Caco-2 (cell line): Measurements from ENCODE around the gene SPTLC1. TPM values are rescaled to one million over a fixed set of nuclear protein-coding genes. Genes with fewer than 3 reads are reported as not detected.
"Not testable (repeated sequence)": the region's sequence is repeated elsewhere in the genome, so short reads cannot be mapped to it uniquely, and the experiment has no call there.

Experiments
- BruUV-seq: library from RNA; stranded (reverse); fragments of 400-500 nt; replicated peaks from 2 replicates; lab custom pipeline; 2021; lab: Mats Ljungman, UMichigan
- CTCF ChIA-PET: fragments of 300-600 bp; sonication (Branson Sonifier 250); formaldehyde crosslinking; loops from one replicate; lab custom pipeline; 2022; ENCODE audit warnings: antibody characterized with exemption; lab: Charles Lee
- POLR2A ChIA-PET: fragments of 300-600 bp; sonication (Branson Sonifier 250); formaldehyde crosslinking; loops from one replicate; lab custom pipeline; 2022; ENCODE audit warnings: antibody characterized with exemption; lab: Charles Lee
- DNase-seq, 2 experiments: peaks; one replicate each; pipeline versions ENCODE4 v3.0.0 to v3.0.0-alpha.2; 2020 to 2022
- H3K27me3 ChIP-seq: replicated peaks from 2 replicates; pipeline ENCODE4 v1.6.0; 2011; ENCODE audit warnings: low read length; ENCODE audit not compliant: control insufficient read depth, insufficient read depth
- H3K36me3 ChIP-seq: 2 replicates; pipeline ENCODE4 v1.5.1; 2011; ENCODE audit warnings: low read length; ENCODE audit not compliant: control insufficient read depth, insufficient read depth
- H3K4me1 ChIP-seq: fragments of 250-450 bp; sonication (Bioruptor Pico); 2 replicates; pipeline ENCODE4 v1.5.1; 2020; ENCODE audit warnings: mild to moderate bottlenecking
- H3K4me3 ChIP-seq: 2 replicates; pipeline ENCODE4 v1.5.1; 2011; ENCODE audit warnings: low read depth, mild to moderate bottlenecking, control low read depth, low read length
- H3K9me3 ChIP-seq: fragments of 250-450 bp; sonication (Bioruptor Pico); 2 replicates; pipeline ENCODE4 v1.5.1; 2020; ENCODE audit warnings: mild to moderate bottlenecking, moderate library complexity
- H3K27ac Mint-ChIP-seq: one replicate; pipeline ENCODE4 v1.8.0; 2022; ENCODE audit warnings: mixed read lengths; ENCODE audit not compliant: unreplicated experiment
- H3K27me3 Mint-ChIP-seq: one replicate; pipeline ENCODE4 v1.8.0; 2022; ENCODE audit warnings: mixed read lengths; ENCODE audit not compliant: insufficient read depth, unreplicated experiment
- H3K36me3 Mint-ChIP-seq: one replicate; pipeline ENCODE4 v1.8.0; 2022; ENCODE audit warnings: mild to moderate bottlenecking, mixed read lengths; ENCODE audit not compliant: insufficient read depth, unreplicated experiment
- H3K4me1 Mint-ChIP-seq: one replicate; pipeline ENCODE4 v1.8.0; 2022; ENCODE audit warnings: low read depth, mixed read lengths; ENCODE audit not compliant: unreplicated experiment
- H3K4me3 Mint-ChIP-seq: one replicate; pipeline ENCODE4 v1.8.0; 2022; ENCODE audit warnings: mild to moderate bottlenecking, moderate library complexity, mixed read lengths; ENCODE audit not compliant: unreplicated experiment
- H3K9me3 Mint-ChIP-seq: one replicate; pipeline ENCODE4 v1.8.0; 2022; ENCODE audit warnings: mixed read lengths; ENCODE audit not compliant: unreplicated experiment
- intact Hi-C: fragments of 100-400 bp; cut with micrococcal nuclease; formaldehyde crosslinking; loops from one replicate; pipeline ENCODE4 v1.10.0; 2022; ENCODE audit not compliant: unreplicated experiment
- total RNA-seq: library from RNA; stranded (reverse); gene quantifications from 2 replicates; pipeline ENCODE4 v1.2.3, GENCODE V29; 2022
- TF ChIP-seq, protein P1 (sequence below), 2 experiments: fragments of 200-600 bp in 1 of 2; IDR thresholded peaks; 1 replicate in 1 of 2; 2 replicates in 1 of 2; pipeline versions ENCODE4 v1.5.1 to v1.8.0; 2011 to 2022; ENCODE audit warnings: antibody characterized with exemption in 1 of 2, control low read depth in 1 of 2, inconsistent platforms in 1 of 2, low read depth in 1 of 2, low read length in 1 of 2, mild to moderate bottlenecking in 1 of 2, moderate library complexity in 1 of 2; ENCODE audit not compliant: insufficient read depth in 1 of 2, severe bottlenecking in 1 of 2, unreplicated experiment in 1 of 2

The SPTLC1 gene
- total RNA-seq, 1 experiment from 2014 or later = 43.6 TPM

DNA sequence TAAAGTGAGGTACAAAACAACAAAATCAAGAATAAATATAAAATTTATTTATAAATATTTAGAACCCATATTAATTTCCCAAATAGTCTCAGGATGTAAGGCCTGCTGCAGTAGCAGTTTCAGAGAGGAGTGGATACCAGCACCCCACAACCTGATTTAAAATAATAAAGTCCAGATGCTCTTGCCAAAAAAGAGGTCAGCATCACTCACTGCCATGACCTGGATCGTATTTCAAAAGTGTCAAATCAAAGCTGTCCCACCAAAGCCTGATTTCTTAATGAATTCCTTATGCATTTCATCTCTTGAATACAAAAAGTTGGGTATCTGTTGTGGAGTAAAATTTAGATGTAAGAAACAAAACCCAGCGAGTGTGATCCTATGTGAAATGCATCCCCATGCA, 107.2 kb downstream of the SPTLC1 start:
- Mint-ChIP-seq H3K4me1 (no peaks in the 10 kb centered on the region), H3K4me3 (no peak overlapping the region), H3K9me3 (no peaks in the 10 kb centered on the region), H3K36me3 (no peaks in the 10 kb centered on the region), H3K27ac (no peak overlapping the region), H3K27me3 (no peaks in the 10 kb centered on the region)
- H3K36me3 ChIP-seq = no peaks in the 10 kb centered on the region
- no peaks in the 10 kb centered on the region for H3K27me3 ChIP-seq
- no TSS peak for BruUV-seq
- DNase-seq = no peak
- POLR2A ChIA-PET = no interaction called here
- CTCF ChIA-PET = no interaction called here
- no peaks in the 10 kb centered on the region for H3K4me1 ChIP-seq
- TF ChIP-seq, protein P1, sequence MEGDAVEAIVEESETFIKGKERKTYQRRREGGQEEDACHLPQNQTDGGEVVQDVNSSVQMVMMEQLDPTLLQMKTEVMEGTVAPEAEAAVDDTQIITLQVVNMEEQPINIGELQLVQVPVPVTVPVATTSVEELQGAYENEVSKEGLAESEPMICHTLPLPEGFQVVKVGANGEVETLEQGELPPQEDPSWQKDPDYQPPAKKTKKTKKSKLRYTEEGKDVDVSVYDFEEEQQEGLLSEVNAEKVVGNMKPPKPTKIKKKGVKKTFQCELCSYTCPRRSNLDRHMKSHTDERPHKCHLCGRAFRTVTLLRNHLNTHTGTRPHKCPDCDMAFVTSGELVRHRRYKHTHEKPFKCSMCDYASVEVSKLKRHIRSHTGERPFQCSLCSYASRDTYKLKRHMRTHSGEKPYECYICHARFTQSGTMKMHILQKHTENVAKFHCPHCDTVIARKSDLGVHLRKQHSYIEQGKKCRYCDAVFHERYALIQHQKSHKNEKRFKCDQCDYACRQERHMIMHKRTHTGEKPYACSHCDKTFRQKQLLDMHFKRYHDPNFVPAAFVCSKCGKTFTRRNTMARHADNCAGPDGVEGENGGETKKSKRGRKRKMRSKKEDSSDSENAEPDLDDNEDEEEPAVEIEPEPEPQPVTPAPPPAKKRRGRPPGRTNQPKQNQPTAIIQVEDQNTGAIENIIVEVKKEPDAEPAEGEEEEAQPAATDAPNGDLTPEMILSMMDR (IDR thresholded peaks at IDR 0.05; ENCODE audit: insufficient read depth in 1 of 2, low read depth in 1 of 2, low read length in 1 of 2, severe bottlenecking in 1 of 2, unreplicated experiment in 1 of 2) = no peak
- intact Hi-C loops = no loop called here
- no peaks in the 10 kb centered on the region for H3K9me3 ChIP-seq
- H3K4me3 ChIP-seq = no peak overlapping the region

DNA sequence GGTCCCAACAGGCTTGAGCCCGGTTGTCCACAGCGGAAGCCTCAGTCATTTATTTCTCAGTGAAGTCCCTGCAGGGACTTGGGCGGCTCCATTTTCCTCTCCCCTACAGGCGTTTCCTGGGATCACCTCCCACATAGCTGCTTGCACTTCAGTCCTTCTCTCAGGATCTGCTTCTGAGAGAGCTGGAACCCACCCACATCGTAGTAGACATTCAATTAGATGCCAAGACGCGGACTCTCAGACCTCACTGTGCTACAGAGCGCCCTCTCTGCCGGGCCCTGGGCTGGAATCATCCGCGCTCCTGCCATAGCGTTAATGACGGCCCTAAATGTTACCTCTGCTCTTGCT, 111.2 kb downstream of the SPTLC1 start:
- no TSS peak for BruUV-seq
- Mint-ChIP-seq H3K9me3 (no peaks in the 10 kb centered on the region), H3K36me3 (no peaks in the 10 kb centered on the region), H3K4me3 (no peak overlapping the region), H3K27me3 (no peaks in the 10 kb centered on the region), H3K27ac (no peak overlapping the region), H3K4me1 (no peaks in the 10 kb centered on the region)
- Histone ChIP-seq H3K9me3 (no peaks in the 10 kb centered on the region), H3K4me3 (no peak overlapping the region), H3K27me3 (no peaks in the 10 kb centered on the region), H3K4me1 (no peaks in the 10 kb centered on the region), H3K36me3 (no peaks in the 10 kb centered on the region)
- CTCF ChIA-PET = no interaction called here
- POLR2A ChIA-PET = no interaction called here
- intact Hi-C loops = no loop called here
- TF ChIP-seq, protein P1 (IDR thresholded peaks at IDR 0.05; ENCODE audit: insufficient read depth in 1 of 2, low read depth in 1 of 2, low read length in 1 of 2, severe bottlenecking in 1 of 2, unreplicated experiment in 1 of 2) = no peak
- DNase-seq = no peak

DNA sequence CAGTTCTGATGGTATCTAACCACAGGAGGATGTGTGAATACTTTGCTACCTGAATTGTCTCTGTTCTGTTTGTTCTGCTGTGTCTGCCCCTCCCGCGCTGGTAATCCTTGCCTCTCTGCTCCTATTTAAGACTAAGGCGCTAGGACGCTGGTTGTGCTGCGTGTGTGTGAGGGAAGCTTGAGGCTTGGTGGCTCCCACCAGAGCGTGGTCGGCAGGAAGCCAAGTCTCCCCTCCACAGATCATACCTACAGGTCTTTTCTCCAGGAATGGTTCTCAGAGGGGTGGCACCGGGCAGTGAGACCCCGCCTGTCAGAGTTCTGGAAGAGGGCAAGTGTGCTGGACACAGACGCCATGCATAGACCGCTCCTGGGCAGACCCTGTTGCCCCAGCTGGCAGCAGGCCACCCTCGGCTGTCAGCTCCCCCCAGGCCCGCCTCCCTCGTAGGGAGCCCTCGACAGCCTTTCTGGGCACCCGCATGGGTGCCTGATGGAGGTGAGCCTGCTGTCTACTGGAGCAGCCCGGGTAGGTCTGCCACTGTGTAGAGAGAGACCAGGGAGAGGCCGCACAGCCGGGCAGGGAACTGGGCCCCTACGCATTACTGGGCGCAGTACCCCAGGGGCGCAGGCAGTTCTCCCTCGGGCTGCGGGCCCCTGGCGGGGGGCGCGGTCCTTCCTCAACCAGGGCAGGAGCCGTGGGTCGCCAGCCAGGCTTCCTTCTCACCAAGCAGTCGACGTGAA, 111.7 kb downstream of the SPTLC1 start:
- DNase-seq = no peak
- Mint-ChIP-seq H3K9me3 (no peaks in the 10 kb centered on the region), H3K27ac (no peak overlapping the region), H3K36me3 (no peaks in the 10 kb centered on the region), H3K4me3 (no peak overlapping the region), H3K27me3 (no peaks in the 10 kb centered on the region), H3K4me1 (no peaks in the 10 kb centered on the region)
- intact Hi-C loops = no loop called here
- ChIA-PET POLR2A (no interaction called here), CTCF (no interaction called here)
- no peaks in the 10 kb centered on the region for H3K36me3 ChIP-seq
- no peaks in the 10 kb centered on the region for H3K4me1 ChIP-seq
- BruUV-seq = no TSS peak
- TF ChIP-seq, protein P1 (IDR thresholded peaks at IDR 0.05; ENCODE audit: insufficient read depth in 1 of 2, low read depth in 1 of 2, low read length in 1 of 2, severe bottlenecking in 1 of 2, unreplicated experiment in 1 of 2) = no peak
- H3K27me3 ChIP-seq = no peaks in the 10 kb centered on the region
- H3K4me3 ChIP-seq = no peak overlapping the region
- H3K9me3 ChIP-seq = no peaks in the 10 kb centered on the region

DNA sequence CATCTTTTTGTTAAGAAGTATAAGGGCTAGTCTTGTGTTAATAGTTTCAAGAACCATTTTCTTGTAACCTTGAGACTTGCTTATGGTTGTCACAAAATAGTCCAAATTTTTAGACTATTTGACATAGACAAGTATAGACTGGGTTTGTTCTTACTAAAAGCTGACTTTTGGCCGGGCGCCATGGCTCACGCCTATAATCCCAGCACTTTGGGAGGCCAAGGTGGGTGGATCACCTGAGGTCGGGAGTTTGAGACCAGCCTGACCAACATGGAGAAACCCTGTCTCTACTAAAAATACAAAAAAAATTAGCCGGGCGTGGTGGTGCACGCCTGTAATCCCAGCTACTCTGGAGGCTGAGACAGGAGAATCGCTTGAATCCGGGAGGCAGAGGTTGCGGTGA, 113.3 kb downstream of the SPTLC1 start:
- intact Hi-C loops, BruUV-seq, H3K4me3 ChIP-seq, H3K4me1 Mint-ChIP-seq, H3K36me3 Mint-ChIP-seq, DNase-seq, H3K27ac Mint-ChIP-seq, H3K4me1 ChIP-seq, POLR2A ChIA-PET, H3K9me3 Mint-ChIP-seq, H3K36me3 ChIP-seq, H3K9me3 ChIP-seq, H3K4me3 Mint-ChIP-seq, H3K27me3 Mint-ChIP-seq, H3K27me3 ChIP-seq, CTCF ChIA-PET: not testable (repeated sequence)
